Mononuclear cell (primary cell): ENCODE measurements around the gene NID1. TPM values are rescaled to one million over a fixed set of nuclear protein-coding genes. Genes with fewer than 3 reads are reported as not detected.
A peak's percentile ranks its signal among the peaks of the same experiment; 100 is the strongest.

Source experiments
- H3K27me3 ChIP-seq: 2 replicates; pipeline ENCODE4 v1.6.0; 2011; ENCODE audit warnings: low read length, control low read depth; ENCODE audit not compliant: insufficient read depth
- H3K4me1 ChIP-seq: 2 replicates; pipeline ENCODE4 v1.5.1; 2011; ENCODE audit warnings: mild to moderate bottlenecking, low read length, control low read depth; ENCODE audit not compliant: insufficient read depth
- H3K4me3 ChIP-seq: 2 replicates; pipeline ENCODE4 v1.5.1; 2011; ENCODE audit warnings: mild to moderate bottlenecking, low read length, moderate library complexity
- H3K9me3 ChIP-seq: 2 replicates; pipeline ENCODE4 v1.5.1; 2011; ENCODE audit warnings: low read depth, mild to moderate bottlenecking, control low read depth, low read length
- total RNA-seq: library from RNA; depleted of rRNA; stranded (reverse); fragments of >200 nt; gene quantifications from one replicate; pipeline ENCODE4 v1.2.3, GENCODE V29; 2012

The NID1 gene
- total RNA-seq, 1 donor: 6.1 TPM

- H3K9me3 ChIP-seq: no peaks in the 10 kb centered on the region
- H3K4me1 ChIP-seq: peaks cover 40% of the 10 kb centered on the region
- H3K4me3 ChIP-seq: peak overlapping the region; percentile 35
- H3K27me3 ChIP-seq: peaks cover 39% of the 10 kb centered on the region
Observed at GRCh38 chr1:236063919-236064673, 794 bp downstream of the NID1 start.

- Histone ChIP-seq H3K4me1 (peaks cover 40% of the 10 kb centered on the region), H3K9me3 (no peaks in the 10 kb centered on the region), H3K27me3 (peaks cover 41% of the 10 kb centered on the region), H3K4me3 (no peak overlapping the region)
Observed at GRCh38 chr1:236063551-236063918, 1.4 kb downstream of the NID1 start.

GRCh38 chr1:236060286-236060685 lies 4.6 kb downstream of the NID1 start:
- H3K27me3 ChIP-seq: peaks cover 33% of the 10 kb centered on the region
- peaks cover 18% of the 10 kb centered on the region for H3K4me1 ChIP-seq
- no peak overlapping the region for H3K4me3 ChIP-seq
- no peaks in the 10 kb centered on the region for H3K9me3 ChIP-seq

GRCh38 chr1:236059011-236059410 lies 5.9 kb downstream of the NID1 start:
- Histone ChIP-seq H3K9me3 (no peaks in the 10 kb centered on the region), H3K27me3 (peaks cover 22% of the 10 kb centered on the region), H3K4me3 (no peak overlapping the region), H3K4me1 (peaks cover 5% of the 10 kb centered on the region)

- Histone ChIP-seq H3K27me3 (peaks cover 15% of the 10 kb centered on the region), H3K9me3 (no peaks in the 10 kb centered on the region), H3K4me1 (no peaks in the 10 kb centered on the region), H3K4me3 (no peak overlapping the region)
Observed at GRCh38 chr1:236058141-236058934, 6.6 kb downstream of the NID1 start.

GRCh38 chr1:236057546-236057945 lies 7.3 kb downstream of the NID1 start:
- Histone ChIP-seq H3K4me3 (no peak overlapping the region), H3K9me3 (no peaks in the 10 kb centered on the region), H3K4me1 (no peaks in the 10 kb centered on the region), H3K27me3 (peaks cover 10% of the 10 kb centered on the region)

- Histone ChIP-seq H3K4me1 (no peaks in the 10 kb centered on the region), H3K27me3 (no peaks in the 10 kb centered on the region), H3K4me3 (no peak overlapping the region), H3K9me3 (no peaks in the 10 kb centered on the region)
Observed at GRCh38 chr1:236052232-236052993, 12.5 kb downstream of the NID1 start.

GRCh38 chr1:236051242-236051791 lies 13.6 kb downstream of the NID1 start:
- Histone ChIP-seq H3K4me3 (no peak overlapping the region), H3K4me1 (no peaks in the 10 kb centered on the region), H3K9me3 (no peaks in the 10 kb centered on the region), H3K27me3 (no peaks in the 10 kb centered on the region)

- H3K27me3 ChIP-seq: no peaks in the 10 kb centered on the region
Observed at GRCh38 chr1:236045771-236046170, 19.1 kb downstream of the NID1 start.

GRCh38 chr1:236044341-236044740 lies 20.5 kb downstream of the NID1 start:
- H3K4me1 ChIP-seq: no peaks in the 10 kb centered on the region
- H3K4me3 ChIP-seq: no peak overlapping the region
- no peaks in the 10 kb centered on the region for H3K27me3 ChIP-seq
- no peaks in the 10 kb centered on the region for H3K9me3 ChIP-seq

More at GRCh38 chr1:236045771-236046170, 19.1 kb downstream of the NID1 start:
- H3K4me1 ChIP-seq: no peaks in the 10 kb centered on the region
- no peaks in the 10 kb centered on the region for H3K9me3 ChIP-seq
- H3K4me3 ChIP-seq: no peak overlapping the region

- Histone ChIP-seq H3K4me3 (no peak overlapping the region), H3K9me3 (no peaks in the 10 kb centered on the region), H3K27me3 (no peaks in the 10 kb centered on the region), H3K4me1 (no peaks in the 10 kb centered on the region)
Observed at GRCh38 chr1:236041631-236042618, 23.0 kb downstream of the NID1 start.

GRCh38 chr1:236039740-236040685 lies 24.9 kb downstream of the NID1 start:
- H3K4me3 ChIP-seq: no peak overlapping the region
- H3K9me3 ChIP-seq: no peaks in the 10 kb centered on the region
- H3K4me1 ChIP-seq: no peaks in the 10 kb centered on the region
- no peaks in the 10 kb centered on the region for H3K27me3 ChIP-seq

- Histone ChIP-seq H3K4me1 (no peaks in the 10 kb centered on the region), H3K4me3 (no peak overlapping the region), H3K9me3 (no peaks in the 10 kb centered on the region), H3K27me3 (no peaks in the 10 kb centered on the region)
Observed at GRCh38 chr1:236038034-236038433, 26.9 kb downstream of the NID1 start.
